ENCODE data around the gene GNG2. TPM values are rescaled to one million over a fixed set of nuclear protein-coding genes. Genes with fewer than 3 reads are reported as not detected.

Gene GNG2
- total and polyA plus RNA-seq, 2 of the 8 experiments (the other 6 are each of a cell fraction or from before 2014, with no cell fraction given) = 8.2 to 17.9 TPM

GRCh38 chr14:51895375-51895774, 35.0 kb downstream of the GNG2 start (continued):
- TF ChIP-seq RNF2 (IDR thresholded peaks at IDR 0.05; ENCODE audit: borderline replicate concordance, low read depth, low read length, missing control alignments, poor library complexity, severe bottlenecking) = no peak
- no peak for TF ChIP-seq TAF7 (optimal IDR thresholded peaks at IDR 0.05; ENCODE audit: borderline replicate concordance, low read depth, low read length)
- no peak for TF ChIP-seq SAP30 (IDR thresholded peaks at IDR 0.05; ENCODE audit: insufficient read depth, insufficient replicate concordance, low read length)
